CD4-positive, alpha-beta T cell (primary cell): ENCODE measurements around the gene RAB40C. TPM values are rescaled to one million over a fixed set of nuclear protein-coding genes. Genes with fewer than 3 reads are reported as not detected.

ENCODE experiments used
- ATAC-seq: fragments of 200-7000 bp; cut with Tn5 transposase; one replicate; pipeline ENCODE4 v1.10.0; 2022; ENCODE audit warnings: mild to moderate bottlenecking; ENCODE audit not compliant: poor library complexity
- CTCF ChIA-PET: fragments of 350-600 bp; sonication (Branson Sonifier 250); formaldehyde crosslinking; loops from one replicate; lab custom pipeline; 2021; ENCODE audit warnings: antibody characterized with exemption, inconsistent platforms; lab: Charles Lee
- POLR2A ChIA-PET: fragments of 350-600 bp; sonication (Branson Sonifier 250); formaldehyde crosslinking; loops from one replicate; lab custom pipeline; 2021; ENCODE audit warnings: antibody characterized with exemption, inconsistent platforms; lab: Charles Lee
- DNase-seq, 14 experiments: peaks; one replicate each; pipeline ENCODE4 v3.0.0-alpha.2; 2013 to 2020; ENCODE audit warnings: mixed read lengths in 2 of 14
- H3K27ac ChIP-seq, 2 donors: one replicate each; pipeline versions ENCODE4 v1.5.1 to v1.7.0; 2013; ENCODE audit warnings: low read length in 2 of 2, low read depth in 1 of 2, mild to moderate bottlenecking in 1 of 2
- H3K27me3 ChIP-seq, 2 experiments: 1 replicate in 1 of 2; 2 replicates in 1 of 2; pipeline versions ENCODE4 v1.6.1 to v1.7.0; 2013; ENCODE audit warnings: low read length in 2 of 2, control low read depth in 1 of 2, mild to moderate bottlenecking in 1 of 2, moderate library complexity in 1 of 2; ENCODE audit not compliant: insufficient read depth in 2 of 2, control insufficient read depth in 1 of 2
- H3K36me3 ChIP-seq: one replicate; pipeline ENCODE4 v1.6.1; 2013; ENCODE audit warnings: low read length, control low read depth; ENCODE audit not compliant: insufficient read depth
- H3K4me1 ChIP-seq: one replicate; pipeline ENCODE4 v1.6.1; 2013; ENCODE audit warnings: low read length, control low read depth; ENCODE audit not compliant: insufficient read depth
- H3K4me3 ChIP-seq: one replicate; pipeline ENCODE4 v1.5.1; 2013; ENCODE audit warnings: mild to moderate bottlenecking, low read length, moderate library complexity
- H3K9me3 ChIP-seq, 2 experiments: 1 replicate in 1 of 2; 2 replicates in 1 of 2; pipeline versions ENCODE4 v1.6.1 to v1.7.0; 2013; ENCODE audit warnings: low read length in 2 of 2, mild to moderate bottlenecking in 2 of 2, control low read depth in 1 of 2, moderate library complexity in 1 of 2; ENCODE audit not compliant: control insufficient read depth in 1 of 2, insufficient read depth in 1 of 2
- H3K27ac Mint-ChIP-seq: one replicate; pipeline ENCODE4 v1.8.0; 2020; ENCODE audit warnings: mixed read lengths
- H3K27me3 Mint-ChIP-seq: one replicate; pipeline ENCODE4 v1.8.0; 2021; ENCODE audit warnings: mixed read lengths
- H3K36me3 Mint-ChIP-seq: one replicate; pipeline ENCODE4 v1.8.0; 2021; ENCODE audit warnings: low read depth, mixed read lengths
- H3K4me1 Mint-ChIP-seq: one replicate; pipeline ENCODE4 v1.8.0; 2021; ENCODE audit warnings: low read depth, mixed read lengths
- H3K4me3 Mint-ChIP-seq: one replicate; pipeline ENCODE4 v1.8.0; 2020; ENCODE audit warnings: mild to moderate bottlenecking, mixed read lengths
- H3K9me3 Mint-ChIP-seq: one replicate; pipeline ENCODE4 v1.8.0; 2020; ENCODE audit warnings: mixed read lengths
- intact Hi-C, 2 experiments: fragments of 100-400 bp; cut with DNase I in 1 of 2; cut with micrococcal nuclease in 1 of 2; formaldehyde crosslinking; loops; one replicate each; pipeline versions ENCODE4 v1.15.1 to v1.9.0; 2023 to 2025; cut with DNase I, micrococcal nuclease
- total RNA-seq, 174 experiments: library from RNA in 2 of 174; stranded (reverse) in 2 of 174; gene quantifications; one replicate each; pipeline ENCODE4 v1.2.3 and lab custom pipeline; 2021 to 2026
- TF ChIP-seq, protein P1 (sequence below): fragments of 200-600 bp; IDR thresholded peaks from one replicate; pipeline ENCODE4 v1.8.0; 2022; ENCODE audit warnings: antibody characterized with exemption, mild to moderate bottlenecking

Gene RAB40C
- total RNA-seq, 2 experiments from 2014 or later = 8.9 to 9.5 TPM

DNA sequence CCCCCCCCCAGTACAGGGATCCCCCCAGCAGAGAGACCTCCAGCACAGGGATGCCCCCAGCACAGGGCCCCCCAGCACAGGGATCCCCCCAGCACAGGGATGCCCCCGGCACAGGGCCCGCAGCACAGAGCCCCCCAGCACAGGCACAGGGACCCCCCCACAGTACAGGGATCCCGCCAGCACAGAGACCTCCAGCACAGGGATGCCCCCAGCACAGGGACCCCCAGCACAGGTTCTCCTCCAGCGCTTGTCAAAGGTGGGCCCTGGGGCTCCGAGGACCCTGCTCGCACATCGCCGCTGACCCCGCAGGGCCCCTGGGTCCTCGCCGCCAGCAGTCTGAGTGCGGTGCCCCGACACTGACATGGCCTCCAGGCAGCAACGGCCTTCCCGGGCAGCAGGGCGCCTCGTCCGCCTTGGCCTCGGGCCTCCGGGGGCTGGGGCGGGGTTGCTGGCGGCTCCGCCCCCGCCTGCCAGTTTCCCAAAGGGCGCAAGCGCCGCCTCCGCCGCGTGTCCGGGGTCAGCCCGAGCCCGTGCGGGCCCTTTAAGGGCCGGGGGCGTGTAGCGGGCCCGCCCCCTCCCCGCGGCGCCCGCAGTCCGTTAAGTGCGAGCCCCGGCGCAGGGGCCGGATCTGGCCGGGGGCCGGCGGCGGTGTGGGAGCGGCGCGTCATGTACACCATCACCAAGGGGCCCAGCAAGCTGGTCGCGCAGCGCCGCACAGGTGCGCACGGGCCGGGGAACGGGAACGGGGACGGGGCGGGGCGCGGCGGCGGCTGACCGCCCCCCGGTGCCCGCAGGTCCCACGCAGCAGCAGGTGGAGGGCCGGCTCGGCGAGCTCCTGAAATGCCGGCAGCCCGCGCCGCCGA, 51.7 kb downstream of the RAB40C start, which contains the start of gene MCRIP2:
TSS of gene MCRIP2 (plus strand) at position 503 of the 863 bp plus-strand sequence. CDS start at position 667, 164 bp downstream.
- Histone ChIP-seq H3K27me3 (no peaks in the 10 kb centered on the region), H3K9me3 (peaks cover 0 to 10% of the 10 kb centered on the region in 2 experiments), H3K36me3 (no peaks in the 10 kb centered on the region), H3K27ac (no peak within 1 kb of the TSS), H3K4me3 (peak within 1 kb of the TSS; percentile 54), H3K4me1 (peaks cover 32% of the 10 kb centered on the region)
- intact Hi-C loops = no loop called here
- H3K4me3 Mint-ChIP-seq = peak within 1 kb of the TSS; percentile 73
- peaks cover 4% of the 10 kb centered on the region for H3K4me1 Mint-ChIP-seq
- H3K27me3 Mint-ChIP-seq = peaks cover 3% of the 10 kb centered on the region
- H3K36me3 Mint-ChIP-seq = peaks cover 3% of the 10 kb centered on the region
- H3K9me3 Mint-ChIP-seq = no peaks in the 10 kb centered on the region
- POLR2A ChIA-PET = interaction anchor here (1.0 kb wide), 2 partner anchors 26 to 54 kb away, joined by 3 to 4 read pairs; no protein-coding TSS in a partner anchor
- H3K27ac Mint-ChIP-seq = no peak within 1 kb of the TSS
- CTCF ChIA-PET = no interaction called here
- TF ChIP-seq, protein P1, sequence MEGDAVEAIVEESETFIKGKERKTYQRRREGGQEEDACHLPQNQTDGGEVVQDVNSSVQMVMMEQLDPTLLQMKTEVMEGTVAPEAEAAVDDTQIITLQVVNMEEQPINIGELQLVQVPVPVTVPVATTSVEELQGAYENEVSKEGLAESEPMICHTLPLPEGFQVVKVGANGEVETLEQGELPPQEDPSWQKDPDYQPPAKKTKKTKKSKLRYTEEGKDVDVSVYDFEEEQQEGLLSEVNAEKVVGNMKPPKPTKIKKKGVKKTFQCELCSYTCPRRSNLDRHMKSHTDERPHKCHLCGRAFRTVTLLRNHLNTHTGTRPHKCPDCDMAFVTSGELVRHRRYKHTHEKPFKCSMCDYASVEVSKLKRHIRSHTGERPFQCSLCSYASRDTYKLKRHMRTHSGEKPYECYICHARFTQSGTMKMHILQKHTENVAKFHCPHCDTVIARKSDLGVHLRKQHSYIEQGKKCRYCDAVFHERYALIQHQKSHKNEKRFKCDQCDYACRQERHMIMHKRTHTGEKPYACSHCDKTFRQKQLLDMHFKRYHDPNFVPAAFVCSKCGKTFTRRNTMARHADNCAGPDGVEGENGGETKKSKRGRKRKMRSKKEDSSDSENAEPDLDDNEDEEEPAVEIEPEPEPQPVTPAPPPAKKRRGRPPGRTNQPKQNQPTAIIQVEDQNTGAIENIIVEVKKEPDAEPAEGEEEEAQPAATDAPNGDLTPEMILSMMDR = no peak
- ATAC-seq = peak; percentile 16
- DNase-seq = peak in 11 of 14 experiments; percentile 23 to 75 (median 54)

- ChIA-PET POLR2A (interaction anchor here (1.0 kb wide), 2 partner anchors 25 to 53 kb away, joined by 3 to 4 read pairs; no protein-coding TSS in a partner anchor), CTCF (no interaction called here)
- H3K27ac ChIP-seq = no peak overlapping the region
- H3K36me3 ChIP-seq = no peaks in the 10 kb centered on the region
- peak overlapping the region; percentile 54 for H3K4me3 ChIP-seq
- Mint-ChIP-seq H3K4me1 (no peaks in the 10 kb centered on the region), H3K27ac (no peak overlapping the region), H3K4me3 (peak overlapping the region; percentile 73), H3K36me3 (no peaks in the 10 kb centered on the region), H3K27me3 (no peaks in the 10 kb centered on the region), H3K9me3 (no peaks in the 10 kb centered on the region)
- ATAC-seq = peak; percentile 28
- intact Hi-C loops = no loop called here
- peaks cover 29% of the 10 kb centered on the region for H3K4me1 ChIP-seq
- DNase-seq = peak in 4 of 14 experiments; percentile 27 to 73 (median 54)
- H3K9me3 ChIP-seq = peaks cover 0 to 7% of the 10 kb centered on the region in 2 experiments
- no peaks in the 10 kb centered on the region for H3K27me3 ChIP-seq
- TF ChIP-seq, protein P1 = no peak
These were observed 52.6 kb downstream of the RAB40C start for GRCh38 chr16:642189-643049.

GRCh38 chr16:643050-643368, 53.1 kb downstream of the RAB40C start:
- H3K9me3 ChIP-seq = peaks cover 0 to under 1% of the 10 kb centered on the region in 2 experiments
- Mint-ChIP-seq H3K4me1 (no peaks in the 10 kb centered on the region), H3K36me3 (no peaks in the 10 kb centered on the region), H3K9me3 (no peaks in the 10 kb centered on the region), H3K27me3 (no peaks in the 10 kb centered on the region), H3K4me3 (peak overlapping the region; percentile 81), H3K27ac (no peak overlapping the region)
- no peaks in the 10 kb centered on the region for H3K27me3 ChIP-seq
- no peak for DNase-seq
- POLR2A ChIA-PET = interaction anchor here (1.0 kb wide), 2 partner anchors 24 to 52 kb away, joined by 3 to 4 read pairs; no protein-coding TSS in a partner anchor
- H3K27ac ChIP-seq = no peak overlapping the region
- no peaks in the 10 kb centered on the region for H3K36me3 ChIP-seq
- H3K4me1 ChIP-seq = peaks cover 31% of the 10 kb centered on the region
- ATAC-seq = no peak
- TF ChIP-seq, protein P1 = no peak
- peak overlapping the region; percentile 54 for H3K4me3 ChIP-seq
- CTCF ChIA-PET = no interaction called here
- intact Hi-C loops = no loop called here
